Measurements from ENCODE around the gene FGD2.
"Not testable (repeated sequence)": the region's sequence is repeated elsewhere in the genome, so short reads cannot be mapped to it uniquely, and the experiment has no call there.

FGD2 gene

DNA sequence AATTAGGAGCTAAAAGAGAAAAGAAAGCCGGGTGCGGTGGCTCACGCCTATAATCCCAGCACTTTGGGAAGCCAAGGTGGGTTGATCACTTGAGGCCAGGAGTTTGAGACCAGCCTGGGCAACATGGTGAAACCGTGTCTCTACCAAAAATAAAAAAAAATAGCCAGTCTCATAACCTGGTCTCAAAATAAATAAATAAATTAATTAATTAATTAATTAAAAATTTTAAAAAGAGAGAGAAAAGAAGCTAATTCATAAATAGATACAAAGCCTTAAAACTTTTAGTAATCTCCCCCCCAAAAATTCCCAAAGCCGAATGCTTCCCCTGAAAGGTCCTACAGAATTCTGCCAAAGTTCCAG is 53.5 kb downstream of the FGD2 start:
- DNase-seq (ENCODE audit: low read depth): not testable (repeated sequence)

DNA sequence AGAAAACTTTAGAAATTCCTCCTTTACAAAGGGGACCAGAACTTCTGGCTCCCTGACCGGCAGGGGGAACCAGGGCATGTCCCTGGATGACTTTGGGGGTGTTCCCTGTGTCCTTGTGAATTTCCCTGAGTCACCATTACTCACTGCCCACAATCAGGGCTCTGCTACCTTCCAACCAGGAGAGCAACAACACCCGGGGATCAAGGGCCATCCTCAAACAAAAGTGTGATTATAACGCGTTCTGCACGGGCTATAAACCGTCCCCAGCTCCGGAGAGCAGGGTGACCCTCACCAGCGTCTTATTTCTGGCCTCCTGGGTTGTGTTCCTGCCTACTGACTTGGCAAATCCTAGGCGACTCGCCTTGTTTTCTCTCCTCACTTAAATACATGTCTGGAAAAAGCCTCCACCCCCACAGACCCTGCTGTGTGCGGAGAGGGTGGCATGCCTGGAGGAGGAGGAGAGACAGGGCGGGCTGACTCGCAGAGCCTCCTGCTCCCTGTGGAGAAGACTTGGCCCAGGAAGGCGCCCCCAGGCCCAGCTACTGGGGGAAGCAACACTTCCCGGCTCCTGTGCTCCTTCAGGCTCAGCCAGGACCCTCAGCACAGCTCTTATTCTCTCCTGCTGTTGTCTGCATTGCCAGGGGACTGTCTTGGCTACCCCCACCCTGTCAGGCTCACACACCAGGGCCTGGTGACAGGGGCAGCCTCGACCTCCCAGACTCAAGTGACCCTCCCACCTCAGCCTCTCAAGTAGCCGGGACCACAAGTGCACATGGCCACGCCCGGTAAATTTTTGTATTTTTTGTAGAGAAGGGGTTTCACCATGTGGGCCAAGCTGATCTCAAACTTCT is 54.1 kb downstream of the FGD2 start:
- no peak for DNase-seq (ENCODE audit: low read depth)

DNA sequence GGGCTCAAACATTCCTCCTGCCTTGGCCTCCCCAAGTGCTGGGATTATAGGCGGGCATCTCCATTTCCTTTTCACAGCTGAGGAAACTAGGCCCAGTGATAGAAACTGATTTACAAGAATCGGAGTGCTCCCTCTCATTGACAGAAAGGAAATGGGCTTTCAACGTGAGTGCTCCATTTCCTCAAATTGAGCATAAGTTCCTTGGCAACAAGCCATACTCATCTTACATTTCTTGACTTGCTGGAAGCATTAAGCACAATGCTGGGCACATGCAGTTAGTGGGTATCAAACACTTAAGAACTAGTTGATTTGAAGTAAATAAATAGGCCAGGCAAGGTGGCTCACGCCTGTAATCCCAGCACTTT is 54.7 kb downstream of the FGD2 start:
- no peak for DNase-seq (ENCODE audit: low read depth)

DNA sequence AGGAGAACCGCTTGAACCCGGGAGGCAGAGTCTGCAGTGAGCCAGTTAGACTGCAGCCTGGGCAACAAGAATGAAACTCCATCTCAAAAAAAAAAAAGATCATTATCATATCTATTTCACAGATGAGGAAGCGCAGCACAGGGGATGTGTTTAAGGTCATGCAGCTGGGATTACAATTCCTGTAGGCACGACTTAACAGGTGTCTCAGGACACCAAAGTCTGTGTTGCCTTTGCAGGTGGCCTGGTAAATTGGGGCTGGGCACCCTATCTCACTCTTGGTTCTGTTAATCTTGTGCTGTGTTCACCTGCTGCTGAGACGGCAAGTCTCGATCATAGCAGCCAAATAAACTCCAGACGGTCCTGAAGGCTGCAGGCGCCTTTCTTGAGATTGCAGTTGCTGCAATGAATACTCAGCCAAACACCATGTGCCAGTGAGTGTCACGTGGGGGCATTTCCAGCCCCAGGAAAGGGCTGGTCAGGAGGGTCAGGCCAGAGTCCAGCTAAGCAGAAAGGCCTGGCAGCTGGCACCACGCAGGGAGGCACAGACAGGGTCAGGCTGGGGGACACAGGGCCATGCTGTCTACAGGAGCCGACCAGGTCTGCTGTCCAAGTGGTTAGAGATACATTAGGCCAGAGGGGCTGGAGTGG is 55.8 kb downstream of the FGD2 start:
- DNase-seq (ENCODE audit: low read depth): no peak

DNA sequence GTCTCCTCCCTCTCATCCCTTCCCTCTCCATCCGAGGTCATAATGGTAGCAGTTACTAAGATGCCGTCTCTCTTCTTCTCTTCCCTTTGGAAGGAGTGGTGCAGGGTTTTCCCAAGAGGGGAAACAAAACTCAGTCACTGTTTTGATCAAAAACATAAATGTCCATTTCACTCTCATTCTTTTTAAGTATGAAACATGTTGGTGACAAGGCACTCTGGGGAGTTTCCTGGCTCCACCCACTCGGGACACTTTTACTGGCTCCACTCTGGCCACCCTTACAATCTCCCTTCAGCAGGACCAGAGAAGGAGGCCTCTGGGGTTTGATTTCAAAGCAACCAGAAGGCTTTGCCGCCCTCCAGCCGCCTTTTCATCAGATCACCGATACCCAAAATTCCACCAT is 57.0 kb downstream of the FGD2 start:
- no peak for DNase-seq (ENCODE audit: low read depth)

DNA sequence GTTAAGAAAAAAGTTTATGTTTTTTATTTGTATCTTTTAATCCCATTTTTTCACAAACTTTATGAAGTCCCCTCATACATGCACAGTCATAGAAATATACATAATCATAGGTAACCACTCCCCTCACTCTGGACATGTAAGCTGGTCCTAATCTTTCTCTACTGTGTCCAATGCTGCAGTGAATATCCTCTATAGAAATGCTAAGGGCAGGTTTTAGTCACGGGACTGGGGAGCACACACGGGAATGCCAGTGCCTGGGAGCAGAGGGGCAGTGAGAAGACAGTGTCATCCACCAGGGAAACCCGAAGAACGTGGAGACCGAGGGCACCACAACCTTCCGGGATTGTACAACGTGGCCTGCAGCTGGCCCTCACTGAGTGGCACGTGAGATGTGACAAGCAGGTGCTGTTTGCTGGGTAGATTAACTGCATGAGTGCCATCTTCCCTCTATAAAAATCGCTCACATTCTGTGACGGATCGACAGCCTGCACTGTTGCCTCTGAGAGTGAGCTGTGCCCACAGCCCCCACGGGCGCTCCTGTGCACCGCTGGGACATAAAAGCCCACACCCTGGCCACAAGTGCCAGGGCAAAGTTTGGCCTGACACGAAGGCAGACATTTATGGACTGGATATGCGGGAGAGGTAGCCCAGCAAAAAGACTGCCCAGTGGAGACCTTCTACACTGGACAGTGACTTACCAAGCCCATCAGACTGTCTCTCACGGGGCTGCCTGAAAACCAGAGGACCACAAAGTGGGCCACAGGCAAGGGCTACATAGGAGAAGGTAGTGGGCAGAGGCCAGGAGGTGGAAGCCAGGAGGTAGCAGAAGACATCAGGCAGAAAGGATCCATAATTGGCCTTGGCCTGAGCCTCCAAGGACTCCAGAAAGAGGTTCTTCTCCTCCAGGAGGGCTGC is 63.2 kb downstream of the FGD2 start:
- DNase-seq (ENCODE audit: low read depth): no peak

DNA sequence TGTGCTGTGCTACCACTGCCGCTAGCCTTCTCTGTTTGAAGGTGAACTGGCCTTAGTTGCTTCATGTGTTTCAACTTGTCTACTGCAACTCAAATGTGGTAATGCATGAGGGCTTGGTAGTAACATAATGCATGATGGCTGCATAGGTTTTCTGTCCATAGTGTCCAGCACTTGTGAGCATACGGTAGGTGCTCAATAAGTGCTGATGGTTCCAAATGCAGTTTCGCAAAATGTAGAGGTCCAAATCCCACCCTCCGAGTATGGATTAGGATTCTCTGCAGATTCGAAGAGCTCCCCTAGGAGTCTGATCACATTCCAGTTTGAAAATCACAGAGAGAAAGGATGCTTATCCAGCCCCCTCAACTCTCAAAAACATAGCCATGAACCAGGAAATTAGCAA is 64.2 kb downstream of the FGD2 start:
- no peak for DNase-seq (ENCODE audit: low read depth)

DNA sequence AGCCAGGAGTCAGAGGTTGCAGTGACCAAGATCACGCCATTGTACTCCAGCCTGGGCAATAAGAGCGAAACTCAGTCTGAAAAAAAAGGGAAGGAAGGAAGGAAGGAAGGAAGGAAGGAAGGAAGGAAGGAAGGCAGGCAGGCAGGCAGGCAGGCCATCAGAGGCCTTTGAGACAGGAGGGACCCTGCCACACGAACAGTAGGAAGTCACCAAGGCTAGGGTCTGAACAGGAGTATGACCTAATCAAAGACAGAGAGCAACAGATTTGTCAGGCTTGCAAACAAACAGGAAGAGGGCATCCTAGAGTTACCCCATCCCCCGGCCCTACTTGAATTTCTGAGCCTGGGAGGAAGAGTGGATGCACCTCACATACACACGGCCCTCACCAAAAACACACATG is 67.1 kb downstream of the FGD2 start:
- DNase-seq (ENCODE audit: low read depth): no peak

DNA sequence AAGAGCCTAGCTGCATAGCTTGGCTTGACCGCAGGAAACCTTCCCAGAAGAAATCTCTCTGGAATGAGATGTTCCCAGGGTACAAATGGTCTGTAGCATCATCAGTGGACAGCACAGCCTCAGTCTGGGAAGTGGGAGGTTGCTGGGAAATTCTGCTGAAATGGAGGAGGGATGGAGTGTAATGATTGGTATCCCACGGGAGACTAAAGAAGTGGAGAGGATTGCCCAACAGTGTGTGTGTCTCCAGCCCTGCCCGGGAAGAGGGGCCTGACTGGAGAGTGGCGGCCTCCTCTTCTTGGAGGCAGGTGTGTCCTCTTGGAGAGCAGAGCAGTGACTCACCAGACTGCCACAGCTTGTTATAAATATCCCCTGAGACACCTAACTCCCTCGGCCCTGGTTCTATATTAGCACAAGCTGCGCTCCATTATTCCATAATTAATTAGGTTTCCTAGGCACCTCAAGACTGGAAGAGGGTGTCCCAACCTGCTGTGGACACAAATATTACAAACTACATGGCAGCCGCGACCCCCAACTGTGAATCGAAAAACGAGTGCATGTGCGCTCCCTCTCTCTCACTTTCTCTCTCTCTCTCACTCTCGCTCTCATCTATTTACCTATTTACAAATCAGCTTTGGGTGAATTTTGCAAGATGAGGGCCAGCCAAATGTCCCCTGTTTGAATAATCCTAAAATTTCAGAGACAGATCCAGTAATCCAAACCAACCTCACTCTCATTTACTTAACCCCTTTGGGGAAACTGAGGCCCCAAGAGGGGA is 68.8 kb downstream of the FGD2 start:
- DNase-seq (ENCODE audit: low read depth): no peak

DNA sequence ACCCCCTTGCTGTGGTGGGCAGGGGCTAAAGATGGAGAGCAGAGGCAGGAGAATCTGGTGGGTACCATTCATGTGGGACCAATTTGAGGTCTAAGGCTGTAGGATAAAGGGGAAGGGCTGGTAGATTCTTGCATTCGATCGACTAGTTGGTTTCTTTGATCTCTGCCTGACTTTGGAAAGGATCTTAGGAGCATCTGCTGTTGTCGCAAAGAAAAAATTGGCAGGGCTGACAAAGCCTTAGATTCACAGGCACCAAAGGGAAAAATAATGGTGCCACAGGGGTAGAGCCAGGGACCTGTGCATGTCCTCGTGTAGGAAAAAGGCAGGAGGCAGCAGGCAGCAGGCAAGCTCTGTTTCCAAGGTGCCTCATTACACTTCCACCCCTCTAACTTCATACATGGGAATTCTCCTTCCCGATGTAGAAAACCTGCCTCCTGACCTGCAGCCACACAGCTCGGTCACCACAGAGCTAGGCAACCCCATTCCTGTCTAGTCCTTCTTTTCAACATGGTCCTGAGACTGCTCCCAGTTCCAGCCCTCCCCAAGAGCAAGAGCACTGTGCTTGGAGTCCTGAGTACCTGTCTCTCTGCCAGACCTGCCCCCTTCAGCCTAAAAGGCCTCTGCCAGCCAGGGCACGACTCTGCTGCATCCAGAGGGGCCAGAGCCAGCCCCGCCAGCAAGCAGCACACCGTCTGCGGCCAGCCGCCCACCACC is 71.9 kb downstream of the FGD2 start:
- no peak for DNase-seq (ENCODE audit: low read depth)

DNA sequence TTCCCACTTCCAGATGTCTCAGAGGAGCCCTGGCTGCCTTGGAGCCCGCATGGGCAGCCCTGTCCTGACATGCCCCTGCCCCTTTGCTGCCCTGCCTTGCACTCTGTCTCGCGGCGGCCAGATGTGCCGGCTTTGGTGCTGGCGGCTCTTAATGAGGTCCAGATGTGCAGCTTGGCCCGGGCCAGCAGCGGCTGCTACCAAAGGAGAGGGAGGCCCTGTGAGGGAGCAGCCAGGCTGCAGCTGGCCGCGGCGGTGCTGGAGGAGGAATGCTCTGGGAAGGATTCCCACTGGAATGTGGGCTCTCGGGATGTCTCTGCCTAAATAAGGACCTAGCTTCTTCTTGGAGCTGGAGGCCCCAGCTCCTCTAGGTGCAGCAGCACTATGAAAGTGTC is 72.4 kb downstream of the FGD2 start:
- no peak for DNase-seq (ENCODE audit: low read depth)
